Dermis lymphatic vessel endothelial cell (primary cell): ENCODE measurements around the gene MGAT4D. TPM values are rescaled to one million over a fixed set of nuclear protein-coding genes. Genes with fewer than 3 reads are reported as not detected.

Source experiments
- total RNA-seq: library from RNA; depleted of rRNA; stranded (reverse); fragments of >200 nt; gene quantifications from 2 replicates; pipeline ENCODE4 v1.2.1, GENCODE V29; 2014

Gene MGAT4D
- not detected in 2 replicates for total RNA-seq

DNA sequence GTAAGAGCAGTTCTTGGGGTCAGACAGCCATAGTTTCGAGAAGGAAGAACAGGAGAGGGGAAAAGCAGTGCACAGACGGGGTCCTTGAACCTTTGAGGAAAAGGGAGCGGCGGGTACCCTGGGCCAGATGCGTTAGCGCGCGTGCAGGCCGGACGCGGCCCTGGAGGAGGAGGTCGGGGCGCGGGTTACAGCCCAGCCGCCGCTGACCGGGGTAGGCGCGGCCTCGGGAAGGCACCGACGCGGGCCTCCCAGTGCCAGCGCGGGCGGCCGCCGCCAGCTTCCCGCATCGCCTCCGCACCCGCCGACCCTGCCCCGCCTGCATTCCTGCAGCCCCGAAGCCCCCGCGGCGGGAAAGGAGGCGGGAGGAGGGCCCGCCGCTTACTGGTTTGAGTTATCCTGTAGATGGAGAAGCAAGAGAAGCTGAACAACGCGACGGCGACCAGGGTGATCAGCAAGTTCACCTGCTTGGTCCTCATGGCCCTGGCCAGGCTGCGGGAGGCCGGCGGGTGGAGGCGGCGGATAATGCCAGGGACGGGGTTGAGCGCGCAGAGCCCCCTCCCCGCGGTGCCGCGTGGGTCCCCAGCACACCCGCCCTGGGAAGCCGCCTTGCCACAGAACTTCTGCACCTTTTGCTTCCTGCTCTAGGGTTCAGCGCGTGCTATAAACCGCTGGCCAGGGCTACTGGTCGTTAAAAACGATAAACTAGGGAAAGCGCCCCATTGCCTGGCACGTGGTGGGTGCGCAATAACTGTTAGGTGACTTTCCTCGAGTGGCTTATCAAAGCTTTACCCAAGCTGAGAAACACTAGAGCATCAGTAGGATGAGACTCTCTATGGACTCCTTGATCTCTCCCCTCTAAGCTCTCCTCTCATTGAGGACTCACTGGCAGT, at the start of gene MGAT4D:
Gene MGAT4D (minus strand): TSS at position 547 of the 890 bp plus-strand sequence. CDS start 71 bp downstream, at position 476.

GRCh38 chr4:140523857-140524742, 26.0 kb upstream of the MGAT4D start, which contains the start of gene ELMOD2:
Gene ELMOD2 (plus strand): TSS chr4:140524168. CDS start chr4:140525429, 1,261 bp downstream.

DNA sequence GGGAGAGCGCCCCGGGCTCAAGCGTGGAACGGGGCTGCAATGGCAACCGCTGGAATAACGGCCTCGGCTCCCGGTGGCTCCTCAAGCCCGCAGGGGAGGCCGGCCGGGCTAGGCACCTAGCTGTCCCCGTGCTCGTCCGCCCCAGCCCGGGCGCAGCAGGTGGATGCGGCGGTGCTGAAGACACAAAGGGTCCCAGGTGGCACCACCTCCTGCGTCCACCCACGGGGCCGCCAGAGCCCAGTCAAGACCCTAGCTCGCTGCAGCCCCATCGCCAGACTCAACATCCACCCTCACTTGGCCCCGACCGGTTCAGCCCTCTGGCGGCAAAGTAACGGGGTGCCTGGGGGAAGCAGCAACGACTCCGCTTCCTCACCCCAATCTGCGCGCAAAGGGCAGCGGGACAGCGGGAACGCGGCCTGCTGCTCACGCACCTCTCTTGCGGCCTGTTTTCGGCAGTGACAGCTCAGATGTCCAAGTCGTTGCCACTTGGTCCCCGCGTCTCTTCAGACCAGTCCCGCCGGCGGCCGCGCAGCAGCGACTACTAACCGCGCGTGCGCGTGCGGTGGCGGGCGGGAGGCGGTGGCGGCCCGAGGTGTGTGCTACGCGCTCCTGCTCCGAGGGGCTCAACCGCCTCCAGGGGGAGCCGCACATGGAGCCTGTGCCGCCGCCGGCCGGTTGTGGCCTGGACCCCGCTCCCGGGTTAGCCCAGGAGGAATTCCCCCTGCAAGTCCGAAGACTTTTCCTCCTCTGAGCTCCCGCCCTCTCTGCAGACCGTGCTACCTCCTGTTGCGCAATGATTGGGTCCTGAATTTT, 70.8 kb downstream of the MGAT4D start, which contains the start of gene CLGN:
Gene CLGN (minus strand): TSS at position 543 of the 813 bp plus-strand sequence. CDS start 14,570 bp downstream, outside the sequence.

Other genes starting within 250 kb of the MGAT4D start
- 42.3 and 45.0 TPM in 2 replicates for gene SCOC, start 124.6 kb downstream of the MGAT4D start, total RNA-seq
- gene CLGN, start 70.6 kb downstream of the MGAT4D start, total RNA-seq = 0.09 and 0.11 TPM in 2 replicates
- 14.3 and 21.3 TPM in 2 replicates for gene ELMOD2, start 25.9 kb upstream of the MGAT4D start, total RNA-seq
- not detected in 2 replicates for gene UCP1, start 70.7 kb upstream of the MGAT4D start, total RNA-seq